ENCODE measurements around the gene PSD2. TPM values are rescaled to one million over a fixed set of nuclear protein-coding genes. Genes with fewer than 3 reads are reported as not detected.

PSD2 gene
- 0.17 TPM in 1 of 2 replicates, not detected in the other for total RNA-seq
- total RNA-seq (2013) = 0.02 TPM
- 0.10 and 0.14 TPM in 2 replicates for polyA plus RNA-seq
- polyA minus RNA-seq = not detected in 2 replicates

- TF ChIP-seq EZH2 (IDR thresholded peaks at IDR 0.05; ENCODE audit: borderline replicate concordance, insufficient read depth, low read depth, low read length, poor library complexity, severe bottlenecking) (peak; percentile 62), CTCF (IDR thresholded peaks at IDR 0.05) (no peak)
- 5% methylated on average over 68 of the region's 83 CpGs for WGBS (ENCODE audit: insufficient coverage)
- peak within 1 kb of the TSS; percentile 83 for H3K4me2 ChIP-seq (replicated peaks; ENCODE audit: low read depth, low read length, poor library complexity, severe bottlenecking)
- CTCF ChIA-PET = interaction anchor here (0.6 to 3.9 kb wide), 2 partner anchors 9 to 1494 kb away, joined by 3 to 19 read pairs; no protein-coding TSS in a partner anchor
- Mint-ChIP-seq H3K4me3 (peak within 1 kb of the TSS; percentile 78), H3K27me3 (peaks cover 64% of the 10 kb centered on the region), H3K9me3 (ENCODE audit: insufficient read depth) (no peaks in the 10 kb centered on the region), H3K27ac (peak within 1 kb of the TSS; percentile 15), H3K4me1 (peaks cover 11% of the 10 kb centered on the region)
- POLR2A ChIA-PET = interaction anchor here (0.6 kb wide), 1 partner anchor 50 kb away, joined by 4 read pairs; no protein-coding TSS in a partner anchor
- peaks cover 12 to 14% of the 10 kb centered on the region in 2 donors for H3K4me1 ChIP-seq (ENCODE audit: control insufficient read depth in 2 of 2, insufficient read depth in 2 of 2, low read length in 2 of 2)
- peak within 1 kb of the TSS; percentile 28 for H2AFZ ChIP-seq (ENCODE audit: insufficient read depth, low read depth, low read length, poor library complexity, severe bottlenecking)
- H3K9me3 ChIP-seq (ENCODE audit: control extremely low read depth in 1 of 3, control insufficient read depth in 2 of 3, insufficient read depth in 1 of 3, low read length in 2 of 3) = peaks cover 0 to 3% (median 0%) of the 10 kb centered on the region in 3 donors
- intact Hi-C loops (cut with micrococcal nuclease) = no loop called here
- peak within 1 kb of the TSS; percentile 29 for H3K9ac ChIP-seq (ENCODE audit: low read length)
- peaks cover 0 to 57% (median 23%) of the 10 kb centered on the region in 4 experiments for H3K27me3 ChIP-seq (replicated peaks in 1 of 4; ENCODE audit: control extremely low read depth in 1 of 4, control insufficient read depth in 3 of 4, insufficient read depth in 4 of 4, low read length in 3 of 4)
- ATAC-seq (ENCODE audit: low read depth) (peak; percentile 31), DNase-seq (no peak)
- H3K4me3 ChIP-seq (ENCODE audit: control extremely low read depth in 1 of 5, extremely low read depth in 1 of 5, insufficient read depth in 1 of 5, low read depth in 2 of 5, low read length in 4 of 5) = peak within 1 kb of the TSS in 3 of 5 experiments; percentile 25 to 41 (median 29)
- H4K20me1 ChIP-seq (ENCODE audit: control insufficient read depth, insufficient read depth, low read length, poor library complexity, severe bottlenecking) = no peaks in the 10 kb centered on the region
- no peaks in the 10 kb centered on the region for H3K79me2 ChIP-seq (ENCODE audit: control insufficient read depth, insufficient read depth, low read length)
- H3K27ac ChIP-seq (ENCODE audit: low read length in 2 of 2) = no peak within 1 kb of the TSS
- no peaks in the 10 kb centered on the region for H3K36me3 ChIP-seq (replicated peaks in 1 of 2; ENCODE audit: control extremely low read depth in 1 of 2, control insufficient read depth in 1 of 2, extremely low read depth in 1 of 2, insufficient read depth in 2 of 2, low read length in 1 of 2)
Measured at GRCh38 chr5:139795074-139796001, at the start of gene PSD2. Gene PSD2, plus strand, starts transcription at chr5:139795808. Its CDS starts 13,633 bp downstream, at chr5:139809441.
